ENCODE results near the gene MATK.

The MATK gene

GRCh38 chr19:3751236-3751635 lies 34.9 kb downstream of the MATK start:
- DNase-seq (ENCODE audit: low read depth): no peak
- no peak overlapping the region for H3K4me3 ChIP-seq (ENCODE audit: low read depth, low read length)
- TF ChIP-seq CTCF (IDR thresholded peaks at IDR 0.05; ENCODE audit: low read depth, low read length, missing control alignments): no peak
- in situ Hi-C loops (cut with HindIII; ENCODE audit: low sequenced_read_pairs): no loop called here

GRCh38 chr19:3750211-3750610 lies 36.0 kb downstream of the MATK start:
- no peak overlapping the region for H3K4me3 ChIP-seq (ENCODE audit: low read depth, low read length)
- TF ChIP-seq CTCF (IDR thresholded peaks at IDR 0.05; ENCODE audit: low read depth, low read length, missing control alignments): no peak
- no peak for DNase-seq (ENCODE audit: low read depth)
- in situ Hi-C loops (cut with HindIII; ENCODE audit: low sequenced_read_pairs): no loop called here

- no peak for DNase-seq (ENCODE audit: low read depth)
- no peak overlapping the region for H3K4me3 ChIP-seq (ENCODE audit: low read depth, low read length)
- TF ChIP-seq CTCF (IDR thresholded peaks at IDR 0.05; ENCODE audit: low read depth, low read length, missing control alignments): no peak
- in situ Hi-C loops (cut with HindIII; ENCODE audit: low sequenced_read_pairs): no loop called here
These were observed 37.2 kb downstream of the MATK start for GRCh38 chr19:3748965-3749364.

- H3K4me3 ChIP-seq (ENCODE audit: low read depth, low read length): no peak overlapping the region
- DNase-seq (ENCODE audit: low read depth): no peak
- TF ChIP-seq CTCF (IDR thresholded peaks at IDR 0.05; ENCODE audit: low read depth, low read length, missing control alignments): no peak
- in situ Hi-C loops (cut with HindIII; ENCODE audit: low sequenced_read_pairs): no loop called here
These were observed 39.7 kb downstream of the MATK start for GRCh38 chr19:3746371-3747056.

GRCh38 chr19:3745363-3746045 lies 40.7 kb downstream of the MATK start:
- in situ Hi-C loops (cut with HindIII; ENCODE audit: low sequenced_read_pairs): no loop called here
- H3K4me3 ChIP-seq (ENCODE audit: low read depth, low read length): no peak overlapping the region
- no peak for DNase-seq (ENCODE audit: low read depth)
- no peak for TF ChIP-seq CTCF (IDR thresholded peaks at IDR 0.05; ENCODE audit: low read depth, low read length, missing control alignments)

- H3K4me3 ChIP-seq (ENCODE audit: low read depth, low read length): no peak overlapping the region
- no peak for DNase-seq (ENCODE audit: low read depth)
- in situ Hi-C loops (cut with HindIII; ENCODE audit: low sequenced_read_pairs): no loop called here
- TF ChIP-seq CTCF (IDR thresholded peaks at IDR 0.05; ENCODE audit: low read depth, low read length, missing control alignments): no peak
These were observed 42.7 kb downstream of the MATK start for GRCh38 chr19:3743486-3743885.

Measured in astrocyte of the cerebellum (primary cell).